SK-N-SH (cell line): Measurements from ENCODE around the gene SLPI. TPM values are rescaled to one million over a fixed set of nuclear protein-coding genes. Genes with fewer than 3 reads are reported as not detected.

Experiments
- CTCF ChIA-PET: fragments of 300-600, 350-600 bp; formaldehyde crosslinking; extraction: SDS; loops from one replicate; lab custom pipeline; 2021; lab: Yijun Ruan, JAX
- POLR2A ChIA-PET: fragments of 350-600 bp; sonication (Branson Sonifier 250); formaldehyde crosslinking; extraction: SDS; loops from one replicate; lab custom pipeline; 2020; ENCODE audit warnings: antibody characterized with exemption, inconsistent platforms; lab: Yijun Ruan, JAX
- DNase-seq: peaks from one replicate; pipeline ENCODE4 v3.0.0; 2012
- H2AFZ ChIP-seq: fragments of 200-600 bp; sonication (generic); 2 replicates; pipeline ENCODE4 v1.8.1; 2016; ENCODE audit warnings: antibody characterized with exemption, mild to moderate bottlenecking, low read depth
- H3F3A ChIP-seq: fragments of 200-600 bp; sonication (generic); replicated peaks from 2 replicates; pipeline ENCODE3; 2016; ENCODE audit warnings: antibody characterized with exemption, mild to moderate bottlenecking; ENCODE audit not compliant: insufficient read depth
- H3K27ac ChIP-seq, 2 experiments: fragments of 200-500 bp in 1 of 2; fragments of 200-600 bp in 1 of 2; sonication (Bioruptor generic) in 1 of 2; sonication (generic), shearing (Covaris generic) in 1 of 2; 2 replicates each; pipeline versions ENCODE4 v1.5.1 to v1.6.1; 2014 to 2016; ENCODE audit warnings: low read depth in 2 of 2, inconsistent platforms in 1 of 2, low read length in 1 of 2, mild to moderate bottlenecking in 1 of 2, mixed read lengths in 1 of 2
- H3K27me3 ChIP-seq: fragments of 200-600 bp; sonication (generic), shearing (Covaris generic); 2 replicates; pipeline ENCODE4 v1.6.1; 2016; ENCODE audit warnings: mixed run types; ENCODE audit not compliant: insufficient read depth
- H3K36me3 ChIP-seq, 2 experiments: fragments of 200-500 bp in 1 of 2; fragments of 200-600 bp in 1 of 2; sonication (Bioruptor generic) in 1 of 2; sonication (generic) in 1 of 2; replicated peaks in 1 of 2; 2 replicates each; pipeline versions ENCODE3 to v1.5.1; 2014 to 2016; ENCODE audit warnings: low read length in 1 of 2, mild to moderate bottlenecking in 1 of 2; ENCODE audit not compliant: insufficient read depth in 2 of 2, control insufficient read depth in 1 of 2
- H3K4me1 ChIP-seq, 2 experiments: fragments of 200-500 bp in 1 of 2; fragments of 200-600 bp in 1 of 2; sonication (Bioruptor generic) in 1 of 2; sonication (generic), shearing (Covaris generic) in 1 of 2; 2 replicates each; pipeline versions ENCODE4 v1.5.1 to v1.6.1; 2014 to 2016; ENCODE audit warnings: low read depth in 1 of 2, low read length in 1 of 2, mixed run types in 1 of 2; ENCODE audit not compliant: insufficient read depth in 2 of 2, control insufficient read depth in 1 of 2
- H3K4me2 ChIP-seq: fragments of 200-600 bp; sonication (generic), shearing (Covaris generic); 2 replicates; pipeline ENCODE4 v1.6.1; 2017; ENCODE audit warnings: mixed run types
- H3K4me3 ChIP-seq, 2 experiments: fragments of 200-500 bp in 1 of 2; fragments of 200-600 bp in 1 of 2; sonication (Bioruptor generic) in 1 of 2; sonication (generic), shearing (Covaris generic) in 1 of 2; 2 replicates each; pipeline versions ENCODE4 v1.5.1 to v1.8.1; 2014 to 2016; ENCODE audit warnings: low read depth in 2 of 2, inconsistent platforms in 1 of 2, low read length in 1 of 2, mild to moderate bottlenecking in 1 of 2, mixed read lengths in 1 of 2, moderate library complexity in 1 of 2
- H3K79me2 ChIP-seq: fragments of 200-600 bp; sonication (generic); 2 replicates; pipeline ENCODE4 v1.8.1; 2017; ENCODE audit warnings: mild to moderate bottlenecking; ENCODE audit not compliant: insufficient read depth
- H3K9ac ChIP-seq: fragments of 200-600 bp; sonication (generic); 2 replicates; pipeline ENCODE4 v1.6.1; 2017; ENCODE audit warnings: mixed run types
- H3K9me2 ChIP-seq: fragments of 200-600 bp; sonication (generic); 2 replicates; pipeline ENCODE4 v1.6.1; 2017; ENCODE audit warnings: mixed run types
- H3K9me3 ChIP-seq: fragments of 200-600 bp; sonication (generic); 2 replicates; pipeline ENCODE4 v1.6.1; 2017; ENCODE audit warnings: mixed run types, mild to moderate bottlenecking, moderate library complexity
- H4K20me1 ChIP-seq: fragments of 200-600 bp; sonication (generic); 2 replicates; pipeline ENCODE4 v1.6.1; 2017; ENCODE audit warnings: mild to moderate bottlenecking, mixed run types; ENCODE audit not compliant: insufficient read depth
- CTCF ChIP-seq: fragments of 200-600 bp; sonication (generic); IDR thresholded peaks from 2 replicates; pipeline ENCODE4 v1.6.1; 2017; ENCODE audit warnings: antibody characterized with exemption, mild to moderate bottlenecking, moderate library complexity
- EP300 ChIP-seq, 2 experiments: IDR thresholded peaks; 2 replicates each; pipeline versions ENCODE4 v1.4.0 to v1.6.1; 2012; ENCODE audit warnings: borderline replicate concordance in 1 of 2, low read depth in 1 of 2, low read length in 1 of 2
- IRF3 ChIP-seq: fragments of 150-350 bp; IDR thresholded peaks from 2 replicates; pipeline ENCODE4 v1.6.1; 2016; ENCODE audit warnings: mild to moderate bottlenecking, low read depth, low read length
- JUND ChIP-seq: IDR thresholded peaks from 2 replicates; pipeline ENCODE4 v1.4.0; 2012
- MAX ChIP-seq: IDR thresholded peaks from 2 replicates; pipeline ENCODE4 v1.4.0; 2012; ENCODE audit warnings: low read depth
- NFIC ChIP-seq: IDR thresholded peaks from 2 replicates; pipeline ENCODE4 v1.4.0; 2012; ENCODE audit warnings: borderline replicate concordance
- NRF1 ChIP-seq: IDR thresholded peaks from 2 replicates; pipeline ENCODE4 v1.6.1; 2012; ENCODE audit warnings: low read depth, mild to moderate bottlenecking, low read length
- POLR2AphosphoS5 ChIP-seq: IDR thresholded peaks from 2 replicates; pipeline ENCODE4 v1.6.1; 2012; ENCODE audit warnings: low read depth, low read length
- RAD21 ChIP-seq: IDR thresholded peaks from 2 replicates; pipeline ENCODE4 v1.6.1; 2012; ENCODE audit warnings: mild to moderate bottlenecking, low read length
- TCF12 ChIP-seq: IDR thresholded peaks from 2 replicates; pipeline ENCODE4 v1.4.0; 2012
- USF2 ChIP-seq: fragments of 150-350 bp; IDR thresholded peaks from 2 replicates; pipeline ENCODE4 v1.6.1; 2017; ENCODE audit warnings: antibody characterized with exemption, low read length, low read depth, borderline replicate concordance
- WGBS: methylation state at CpG from one replicate; pipeline ENCODE4 v1.1.6; 2017; ENCODE audit warnings: low lambda C conversion rate; 5-methylcytosine and 5-hydroxymethylcytosine counted together
- polyA plus RNA-seq, 3 experiments: library from polyadenylated mRNA; depleted of rRNA; stranded (reverse); fragments of >200 nt; gene quantifications; 2 replicates each; pipeline ENCODE4 v1.2.3, GENCODE V29; 2012

Gene SLPI
- polyA plus RNA-seq, 1 of the 3 experiments (the other 2 are of a cell fraction) = not detected

GRCh38 chr20:45269754-45270270, 15.4 kb upstream of the SLPI start:
- no peaks in the 10 kb centered on the region for H3K9me3 ChIP-seq
- TF ChIP-seq CTCF = no peak
- TF ChIP-seq, all 33 proteins: peak for 0
- H3K36me3 ChIP-seq = no peaks in the 10 kb centered on the region
- H3K4me2 ChIP-seq = no peak overlapping the region
- POLR2A ChIA-PET = no interaction called here
- H2AFZ ChIP-seq = no peak overlapping the region
- no peaks in the 10 kb centered on the region for H3K79me2 ChIP-seq
- CTCF ChIA-PET = interaction anchor here (2.5 kb wide), 1 partner anchor 24 kb away, joined by 13 read pairs; no protein-coding TSS in a partner anchor
- peaks cover 9% of the 10 kb centered on the region; the same call in 1 of the 2 replicates for H3K27me3 ChIP-seq
- no peak overlapping the region for H3K4me3 ChIP-seq
- no peak overlapping the region for H3K27ac ChIP-seq
- no peaks in the 10 kb centered on the region for H3K9me2 ChIP-seq
- H3F3A ChIP-seq = no peaks in the 10 kb centered on the region
- 2% methylated on average over 4 of the region's 4 CpGs for WGBS
- no peak overlapping the region for H3K9ac ChIP-seq
- no peak for DNase-seq
- no peaks in the 10 kb centered on the region for H3K4me1 ChIP-seq
- no peaks in the 10 kb centered on the region for H4K20me1 ChIP-seq

- Histone ChIP-seq H3K9me2 (no peaks in the 10 kb centered on the region), H3K36me3 (no peaks in the 10 kb centered on the region), H3K27me3 (peaks cover 7% of the 10 kb centered on the region; the same call in 1 of the 2 replicates), H3F3A (no peaks in the 10 kb centered on the region), H3K4me3 (no peak overlapping the region), H3K9me3 (no peaks in the 10 kb centered on the region), H3K9ac (no peak overlapping the region), H3K27ac (no peak overlapping the region), H2AFZ (no peak overlapping the region), H3K4me1 (no peaks in the 10 kb centered on the region), H3K79me2 (no peaks in the 10 kb centered on the region), H4K20me1 (no peaks in the 10 kb centered on the region), H3K4me2 (no peak overlapping the region)
- ChIA-PET POLR2A (no interaction called here), CTCF (interaction anchor here (0.9 to 2.5 kb wide), 2 partner anchors 21 to 25 kb away, joined by 5 to 13 read pairs; no protein-coding TSS in a partner anchor)
- DNase-seq = no peak
- no peak for TF ChIP-seq RAD21
- no peak for TF ChIP-seq JUND
- no peak for TF ChIP-seq NRF1
- TF ChIP-seq NFIC = no peak
- no peak for TF ChIP-seq MAX
- TF ChIP-seq TCF12 = no peak
- no peak for TF ChIP-seq USF2
- no peak for TF ChIP-seq EP300 (IDR thresholded peaks at IDR 0.05; ENCODE audit: borderline replicate concordance in 1 of 2, low read depth in 1 of 2, low read length in 1 of 2)
- TF ChIP-seq IRF3 = no peak
- TF ChIP-seq POLR2AphosphoS5 = no peak
- 21% methylated on average over 3 of the region's 3 CpGs for WGBS
These were observed 14.7 kb upstream of the SLPI start for GRCh38 chr20:45269056-45269455.
